Hepatocyte (in vitro differentiated cells): ENCODE data around the gene VOPP1. TPM values are rescaled to one million over a fixed set of nuclear protein-coding genes. Genes with fewer than 3 reads are reported as not detected.
A peak's percentile ranks its signal among the peaks of the same experiment; 100 is the strongest.

Experiments used
- DNase-seq: peaks from one replicate; pipeline ENCODE4 v3.0.0-alpha.2; 2016; ENCODE audit warnings: low spot score
- H2AFZ ChIP-seq: fragments of 200-600 bp; sonication (generic); 2 replicates; pipeline ENCODE4 v1.6.0; 2016; ENCODE audit warnings: antibody characterized with exemption, mild to moderate bottlenecking
- H3K27ac ChIP-seq: fragments of 200-600 bp; sonication (generic); 2 replicates; pipeline ENCODE4 v1.5.1; 2016; ENCODE audit warnings: mild to moderate bottlenecking
- H3K27me3 ChIP-seq: fragments of 200-600 bp; sonication (generic); 2 replicates; pipeline ENCODE4 v1.6.1; 2016
- H3K36me3 ChIP-seq: fragments of 200-600 bp; sonication (generic); replicated peaks from 2 replicates; pipeline ENCODE4 v1.5.1; 2016; ENCODE audit warnings: low read depth; ENCODE audit not compliant: insufficient read depth
- H3K4me1 ChIP-seq: fragments of 200-600 bp; sonication (generic); 2 replicates; pipeline ENCODE4 v1.5.1; 2016; ENCODE audit warnings: mild to moderate bottlenecking, moderate library complexity; ENCODE audit not compliant: insufficient read depth
- H3K4me2 ChIP-seq: fragments of 200-600 bp; sonication (generic); 2 replicates; pipeline ENCODE4 v1.6.0; 2016
- H3K4me3 ChIP-seq: fragments of 200-600 bp; sonication (generic); 2 replicates; pipeline ENCODE4 v1.5.1; 2016; ENCODE audit warnings: mild to moderate bottlenecking
- H3K79me2 ChIP-seq: fragments of 200-600 bp; sonication (generic); 2 replicates; pipeline ENCODE4 v1.6.0; 2017; ENCODE audit warnings: mild to moderate bottlenecking
- H3K9me2 ChIP-seq: fragments of 200-600 bp; sonication (generic); replicated peaks from 2 replicates; pipeline ENCODE4 v1.6.0; 2017; ENCODE audit warnings: mild to moderate bottlenecking; ENCODE audit not compliant: insufficient read depth
- H3K9me3 ChIP-seq: fragments of 200-600 bp; sonication (generic); 2 replicates; pipeline ENCODE4 v1.5.1; 2016; ENCODE audit warnings: low read depth, mild to moderate bottlenecking
- H4K20me1 ChIP-seq: fragments of 200-600 bp; sonication (generic); 2 replicates; pipeline ENCODE4 v1.6.0; 2016; ENCODE audit warnings: mild to moderate bottlenecking; ENCODE audit not compliant: insufficient read depth, poor library complexity, severe bottlenecking
- CTCF ChIP-seq: fragments of 200-600 bp; sonication (generic); IDR thresholded peaks from 2 replicates; pipeline ENCODE4 v1.5.1; 2016; ENCODE audit warnings: antibody characterized with exemption, mild to moderate bottlenecking; ENCODE audit not compliant: poor library complexity
- EZH2 ChIP-seq: fragments of 200-600 bp; sonication (generic); IDR thresholded peaks from 2 replicates; pipeline ENCODE4 v1.6.1; 2016; ENCODE audit warnings: antibody characterized with exemption, mild to moderate bottlenecking, borderline replicate concordance
- EZH2phosphoT487 ChIP-seq: fragments of 200-600 bp; sonication (generic); IDR thresholded peaks from one replicate; pipeline ENCODE4 v1.6.1; 2018; ENCODE audit warnings: antibody characterized with exemption, mild to moderate bottlenecking, low read depth, moderate library complexity; ENCODE audit not compliant: unreplicated experiment, severe bottlenecking
- WGBS: methylation state at CpG from one replicate; pipeline ENCODE4 v1.1.6; 2016; ENCODE audit warnings: low lambda C conversion rate; ENCODE audit errors: missing lambda C conversion rate; 5-methylcytosine and 5-hydroxymethylcytosine counted together
- polyA plus RNA-seq: library from polyadenylated mRNA; unstranded; fragments of >200 nt; fragmentation: Nextera tagmentation; extraction: Ambion mirVana; gene quantifications from 2 replicates; pipeline ENCODE4 v1.2.1, GENCODE V29; 2016
- total RNA-seq: library from RNA; depleted of rRNA; stranded (reverse); fragments of >200 nt; gene quantifications from 2 replicates; pipeline ENCODE4 v1.2.3, GENCODE V29; 2014

Gene VOPP1
- total and polyA plus RNA-seq, 2 experiments from 2014 or later: 6.5 to 25.3 TPM

GRCh38 chr7:55573234-55573900, 1.1 kb upstream of the VOPP1 start:
- 31% methylated on average over 9 of the region's 9 CpGs for WGBS
- peak overlapping the region; percentile 99 for H2AFZ ChIP-seq
- peak overlapping the region; percentile 98 for H3K4me2 ChIP-seq
- no peaks in the 10 kb centered on the region for H3K36me3 ChIP-seq
- no peaks in the 10 kb centered on the region for H4K20me1 ChIP-seq
- peak overlapping the region; percentile 83 for H3K4me3 ChIP-seq
- peaks cover 23% of the 10 kb centered on the region for H3K79me2 ChIP-seq
- H3K9me2 ChIP-seq: no peaks in the 10 kb centered on the region
- TF ChIP-seq EZH2phosphoT487: no peak
- no peak for DNase-seq
- H3K27me3 ChIP-seq: no peaks in the 10 kb centered on the region
- peaks cover 14% of the 10 kb centered on the region for H3K4me1 ChIP-seq
- H3K27ac ChIP-seq: peak overlapping the region; percentile 83
- no peaks in the 10 kb centered on the region for H3K9me3 ChIP-seq

GRCh38 chr7:55571511-55572377, 558 bp downstream of the VOPP1 start:
- Histone ChIP-seq H2AFZ (peak overlapping the region; percentile 86), H3K4me3 (peak overlapping the region; percentile 99), H4K20me1 (no peaks in the 10 kb centered on the region), H3K79me2 (peaks cover 36% of the 10 kb centered on the region), H3K4me2 (peak overlapping the region; percentile 80), H3K9me2 (no peaks in the 10 kb centered on the region), H3K4me1 (peaks cover 14% of the 10 kb centered on the region), H3K27me3 (no peaks in the 10 kb centered on the region), H3K9me3 (no peaks in the 10 kb centered on the region), H3K36me3 (no peaks in the 10 kb centered on the region), H3K27ac (peak overlapping the region; percentile 69)
- 0% methylated on average over 54 of the region's 97 CpGs for WGBS
- peak; percentile 71 for DNase-seq
- TF ChIP-seq EZH2phosphoT487 (no peak), EZH2 (no peak), CTCF (no peak)

- TF ChIP-seq EZH2 (no peak), CTCF (no peak), EZH2phosphoT487 (no peak)
- peaks cover 14% of the 10 kb centered on the region for H3K4me1 ChIP-seq
- no peaks in the 10 kb centered on the region for H3K36me3 ChIP-seq
- no peaks in the 10 kb centered on the region for H3K27me3 ChIP-seq
- peak overlapping the region; percentile 80 for H3K4me2 ChIP-seq
- peak overlapping the region; percentile 99 for H3K4me3 ChIP-seq
- 27% methylated on average over 5 of the region's 5 CpGs for WGBS
- no peaks in the 10 kb centered on the region for H4K20me1 ChIP-seq
- H2AFZ ChIP-seq: peak overlapping the region; percentile 86
- H3K27ac ChIP-seq: peak overlapping the region; percentile 69
- peaks cover 44% of the 10 kb centered on the region for H3K79me2 ChIP-seq
- DNase-seq: no peak
- H3K9me3 ChIP-seq: no peaks in the 10 kb centered on the region
- no peaks in the 10 kb centered on the region for H3K9me2 ChIP-seq
These were observed 1.4 kb downstream of the VOPP1 start for GRCh38 chr7:55570939-55571338.
